UCSD-AML1 (cell line): Measurements from ENCODE around the gene RASAL1.
"Not testable (repeated sequence)": the region's sequence is repeated elsewhere in the genome, so short reads cannot be mapped to it uniquely, and the experiment has no call there.

Experiments
- DNase-seq: peaks from one replicate; lab custom pipeline; 2025; ENCODE audit not compliant: unreplicated experiment; lab: John Stamatoyannopoulos, UW

Gene RASAL1

GRCh38 chr12:113119980-113120669 is 15.4 kb downstream of the RASAL1 start:
- DNase-seq = no peak

GRCh38 chr12:113118142-113118541 is 17.4 kb downstream of the RASAL1 start:
- DNase-seq = no peak

- DNase-seq = not testable (repeated sequence)
These were observed 17.9 kb downstream of the RASAL1 start for GRCh38 chr12:113117684-113118083.

- no peak for DNase-seq
These were observed 18.7 kb downstream of the RASAL1 start for GRCh38 chr12:113116875-113117274.

- no peak for DNase-seq
These were observed 20.0 kb downstream of the RASAL1 start for GRCh38 chr12:113115455-113116126.

GRCh38 chr12:113114447-113115178 is 20.9 kb downstream of the RASAL1 start:
- DNase-seq = no peak

GRCh38 chr12:113113397-113113796 is 22.2 kb downstream of the RASAL1 start:
- no peak for DNase-seq

GRCh38 chr12:113112043-113112899 is 23.3 kb downstream of the RASAL1 start:
- no peak for DNase-seq

GRCh38 chr12:113111247-113111646 is 24.3 kb downstream of the RASAL1 start:
- no peak for DNase-seq

- DNase-seq = no peak
These were observed 25.5 kb downstream of the RASAL1 start for GRCh38 chr12:113109872-113110599.

- DNase-seq = no peak
These were observed 26.2 kb downstream of the RASAL1 start for GRCh38 chr12:113109360-113109759.

- no peak for DNase-seq
These were observed 27.3 kb downstream of the RASAL1 start for GRCh38 chr12:113108308-113108707.

- no peak for DNase-seq
These were observed 29.2 kb downstream of the RASAL1 start for GRCh38 chr12:113106361-113106760.

- no peak for DNase-seq
These were observed 29.8 kb downstream of the RASAL1 start for GRCh38 chr12:113105606-113106271.

GRCh38 chr12:113104953-113105510 is 30.5 kb downstream of the RASAL1 start:
- no peak for DNase-seq

- DNase-seq = no peak
These were observed 31.7 kb downstream of the RASAL1 start for GRCh38 chr12:113103756-113104450.

- DNase-seq = no peak
These were observed 32.8 kb downstream of the RASAL1 start for GRCh38 chr12:113102811-113103210.

GRCh38 chr12:113101751-113102150 is 33.8 kb downstream of the RASAL1 start:
- DNase-seq = no peak

GRCh38 chr12:113099764-113100163 is 35.8 kb downstream of the RASAL1 start:
- no peak for DNase-seq
